Right forelimb (tissue), 1 donor: ENCODE data around the gene FUZ.

ENCODE experiments used
- DNase-seq: peaks from one replicate; pipeline ENCODE4 v3.0.0-alpha.2; 2018

FUZ gene

DNA sequence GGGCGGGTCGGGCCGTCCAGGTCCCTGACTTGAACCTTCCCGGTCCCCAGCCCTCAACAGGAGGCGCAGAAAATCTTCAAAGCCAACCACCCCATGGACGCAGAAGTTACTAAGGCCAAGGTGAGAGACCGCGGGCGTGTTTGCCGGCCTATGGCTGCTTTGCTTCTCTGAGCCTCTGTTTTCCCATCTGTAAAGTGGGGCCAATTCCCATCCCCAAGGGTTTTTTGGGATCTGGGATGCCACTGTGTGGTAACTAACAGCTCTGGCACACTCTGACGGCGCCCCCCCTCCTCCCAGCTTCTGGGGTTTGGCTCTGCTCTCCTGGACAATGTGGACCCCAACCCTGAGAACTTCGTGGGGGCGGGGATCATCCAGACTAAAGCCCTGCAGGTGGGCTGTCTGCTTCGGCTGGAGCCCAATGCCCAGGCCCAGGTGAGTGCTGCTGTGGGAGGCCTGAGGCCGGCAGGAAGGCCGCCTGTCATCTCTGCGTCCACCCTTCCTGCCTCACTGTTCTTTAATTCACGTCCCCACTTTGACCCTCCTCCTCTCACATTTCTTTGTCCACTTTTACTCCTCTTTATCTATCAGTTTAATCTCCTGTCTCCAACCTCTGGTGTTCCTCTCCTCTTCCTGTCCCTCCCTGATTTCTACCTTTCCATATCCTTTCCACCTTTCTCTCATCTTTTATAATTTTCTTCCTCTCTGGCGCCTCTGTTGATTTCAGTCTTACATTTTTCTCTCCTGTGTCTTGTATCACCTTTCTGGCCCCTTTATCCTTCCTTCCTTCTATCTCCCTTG, 7.1 kb downstream of the FUZ start:
- no peak for DNase-seq

DNA sequence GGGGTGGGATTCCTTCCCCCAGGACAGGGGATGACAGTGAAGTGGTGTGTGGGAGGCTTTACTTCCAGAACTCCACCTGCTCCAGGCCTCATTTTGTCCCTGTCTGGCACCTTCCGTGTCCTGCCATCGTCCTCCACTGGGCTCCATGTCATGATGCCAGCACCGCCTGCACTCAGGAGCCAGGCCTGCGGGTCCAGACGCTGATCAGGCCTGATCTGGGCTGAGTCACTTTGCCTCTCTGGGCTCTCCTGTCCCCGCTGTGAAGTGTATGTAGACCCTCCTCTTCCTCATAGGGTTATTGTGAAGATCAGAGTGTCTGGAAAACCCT, 9.6 kb downstream of the FUZ start:
- DNase-seq, result no peak

DNA sequence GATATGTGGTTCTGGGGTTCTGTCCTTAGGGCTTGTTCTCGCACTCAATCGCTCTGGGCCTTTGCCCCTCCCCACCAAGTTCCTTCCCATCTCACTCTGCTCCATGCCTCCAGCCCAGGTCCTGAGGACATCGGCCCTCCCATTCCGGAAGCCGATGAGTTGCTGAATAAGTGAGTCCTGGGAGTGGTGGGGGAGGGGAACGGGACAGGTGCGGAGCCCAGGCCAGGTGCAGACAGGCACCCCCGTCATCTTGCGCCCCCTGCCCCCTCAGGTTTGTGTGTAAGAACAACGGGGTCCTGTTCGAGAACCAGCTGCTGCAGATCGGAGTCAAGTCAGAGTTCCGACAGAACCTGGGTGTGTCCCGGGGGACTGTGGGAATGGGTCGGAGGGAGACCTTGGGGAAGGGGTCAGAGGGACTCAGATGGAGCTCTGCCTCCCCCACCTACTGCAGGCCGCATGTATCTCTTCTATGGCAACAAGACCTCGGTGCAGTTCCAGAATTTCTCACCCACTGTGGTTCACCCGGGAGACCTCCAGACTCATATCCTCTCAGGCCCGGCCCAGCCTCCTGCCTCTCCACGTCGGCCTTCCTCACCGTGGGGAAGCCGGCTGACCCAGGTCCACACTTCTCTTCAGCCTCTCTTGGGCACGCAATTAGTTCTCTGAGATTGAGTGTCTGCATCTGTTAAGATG, 10.1 kb downstream of the FUZ start:
- DNase-seq, result no peak

DNA sequence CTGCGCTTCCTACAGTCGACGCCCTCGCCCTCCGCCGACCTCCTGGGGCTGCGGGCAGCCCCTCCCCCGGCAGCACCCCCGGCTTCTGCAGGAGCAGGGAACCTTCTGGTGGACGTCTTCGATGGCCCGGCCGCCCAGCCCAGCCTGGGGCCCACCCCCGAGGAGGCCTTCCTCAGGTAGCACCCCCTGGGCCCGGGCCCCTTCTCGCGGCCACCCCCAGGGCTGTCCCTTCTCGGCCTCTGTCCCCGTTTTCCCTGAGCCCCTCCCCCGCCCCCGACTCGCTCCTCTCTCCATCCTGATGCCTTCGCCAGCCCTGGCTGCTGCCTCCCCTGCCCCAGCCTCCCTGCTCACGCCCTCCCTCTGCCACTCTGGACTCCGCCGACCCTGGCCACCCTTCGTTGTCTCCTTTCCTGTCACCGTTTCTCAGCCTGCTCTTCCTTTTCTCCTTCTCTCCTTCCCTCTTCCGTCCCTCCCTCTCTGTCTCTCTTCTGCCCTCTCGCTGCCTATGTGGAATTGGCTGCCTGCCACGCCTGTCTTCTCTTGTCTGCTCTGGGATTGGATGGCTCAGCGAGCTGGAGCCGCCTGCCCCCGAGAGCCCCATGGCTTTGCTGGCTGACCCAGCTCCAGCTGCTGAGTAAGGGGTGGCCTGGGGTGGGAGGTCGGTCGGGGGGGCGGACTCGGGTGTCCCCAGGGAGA, 11.0 kb downstream of the FUZ start:
- DNase-seq, result peak; percentile 90

DNA sequence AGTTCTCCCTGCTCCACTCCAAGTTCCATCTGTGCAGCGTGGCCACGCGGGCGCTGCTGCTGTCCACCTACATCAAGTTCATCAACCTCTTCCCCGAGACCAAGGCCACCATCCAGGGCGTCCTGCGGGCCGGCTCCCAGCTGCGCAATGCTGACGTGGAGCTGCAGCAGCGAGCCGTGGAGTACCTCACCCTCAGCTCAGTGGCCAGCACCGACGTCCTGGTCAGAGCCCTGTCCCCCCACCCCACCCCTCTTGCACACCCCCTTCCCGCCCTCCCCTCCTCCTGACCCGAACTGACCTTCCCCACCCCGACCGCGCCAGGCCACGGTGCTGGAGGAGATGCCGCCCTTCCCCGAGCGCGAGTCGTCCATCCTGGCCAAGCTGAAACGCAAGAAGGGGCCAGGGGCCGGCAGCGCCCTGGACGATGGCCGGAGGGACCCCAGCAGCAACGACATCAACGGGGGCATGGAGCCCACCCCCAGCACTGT, 11.6 kb downstream of the FUZ start:
- no peak for DNase-seq

DNA sequence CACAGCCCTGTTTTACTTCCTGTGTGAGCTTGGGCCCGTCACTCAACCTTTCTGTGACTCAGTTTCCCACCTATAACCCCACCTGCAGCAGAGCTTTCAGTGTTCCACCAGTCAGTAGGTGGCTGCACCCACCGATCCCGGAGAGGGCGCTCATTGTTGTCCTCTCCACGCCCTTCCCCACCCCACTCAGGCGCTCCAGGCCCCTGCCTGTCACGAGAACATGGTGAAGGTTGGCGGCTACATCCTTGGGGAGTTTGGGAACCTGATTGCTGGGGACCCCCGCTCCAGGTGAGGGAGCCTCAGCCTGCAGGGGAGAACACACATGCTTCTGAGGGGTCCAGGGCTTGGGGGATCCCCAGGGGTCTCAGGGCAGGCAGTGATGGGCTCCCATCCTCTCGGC, 12.3 kb downstream of the FUZ start:
- no peak for DNase-seq

DNA sequence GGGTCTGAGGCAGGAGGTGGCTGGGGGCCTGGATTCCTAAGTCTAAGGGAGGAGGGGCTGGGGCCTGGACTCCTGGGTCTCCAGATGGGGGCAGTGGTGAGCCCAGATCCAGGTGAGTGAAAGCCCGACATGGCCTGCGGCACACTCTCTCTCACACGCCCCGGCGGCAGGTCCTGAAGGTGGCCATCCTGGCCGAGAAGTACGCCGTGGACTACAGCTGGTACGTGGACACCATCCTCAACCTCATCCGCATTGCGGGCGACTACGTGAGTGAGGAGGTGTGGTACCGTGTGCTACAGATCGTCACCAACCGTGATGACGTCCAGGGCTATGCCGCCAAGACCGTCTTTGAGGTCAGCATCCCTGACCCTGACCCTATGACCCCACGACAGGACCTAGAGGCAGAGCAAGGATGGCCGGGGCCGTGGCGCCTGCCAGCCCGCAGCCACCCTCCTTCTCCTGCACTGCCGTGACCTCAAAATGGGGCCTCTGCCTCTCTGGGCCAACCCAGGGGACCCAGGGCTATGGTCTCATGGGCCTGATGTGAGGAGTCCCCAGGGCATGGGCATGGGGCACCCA, 13.2 kb downstream of the FUZ start:
- no peak for DNase-seq

DNA sequence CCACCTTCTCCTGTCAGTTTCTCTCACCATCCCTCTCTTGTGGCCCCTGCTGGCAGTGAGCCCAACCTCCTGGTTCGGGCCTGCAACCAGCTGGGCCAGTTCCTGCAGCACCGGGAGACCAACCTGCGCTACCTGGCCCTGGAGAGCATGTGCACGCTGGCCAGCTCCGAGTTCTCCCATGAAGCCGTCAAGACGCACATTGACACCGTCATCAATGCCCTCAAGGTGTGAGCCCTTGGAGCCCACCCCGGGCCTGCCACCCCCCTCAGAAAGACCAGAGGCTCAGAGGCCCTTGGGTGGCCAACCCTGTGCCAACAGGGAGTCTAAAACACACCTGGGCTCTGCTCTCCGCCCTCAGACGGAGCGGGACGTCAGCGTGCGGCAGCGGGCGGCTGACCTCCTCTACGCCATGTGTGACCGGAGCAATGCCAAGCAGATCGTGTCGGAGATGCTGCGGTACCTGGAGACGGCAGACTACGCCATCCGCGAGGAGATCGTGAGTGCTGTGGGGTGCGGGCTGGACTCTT, 13.8 kb downstream of the FUZ start:
- DNase-seq, result no peak

DNA sequence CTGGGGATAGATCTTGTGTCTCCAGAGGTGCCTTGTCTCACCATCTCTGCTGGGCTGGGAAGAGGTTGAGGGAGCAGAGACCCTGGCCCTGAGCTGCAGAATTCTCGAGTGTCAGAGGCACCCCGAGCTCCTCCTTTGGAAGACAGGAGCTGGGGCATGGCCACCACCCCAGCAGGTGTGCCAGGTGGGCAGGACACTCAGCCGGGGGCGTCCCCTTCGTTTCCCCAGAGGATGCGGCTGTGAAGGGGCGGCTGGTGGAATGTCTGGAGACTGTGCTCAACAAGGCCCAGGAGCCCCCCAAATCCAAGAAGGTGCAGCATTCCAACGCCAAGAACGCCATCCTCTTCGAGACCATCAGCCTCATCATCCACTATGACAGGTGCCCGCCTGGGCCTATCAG, 14.5 kb downstream of the FUZ start:
- DNase-seq, result no peak

DNA sequence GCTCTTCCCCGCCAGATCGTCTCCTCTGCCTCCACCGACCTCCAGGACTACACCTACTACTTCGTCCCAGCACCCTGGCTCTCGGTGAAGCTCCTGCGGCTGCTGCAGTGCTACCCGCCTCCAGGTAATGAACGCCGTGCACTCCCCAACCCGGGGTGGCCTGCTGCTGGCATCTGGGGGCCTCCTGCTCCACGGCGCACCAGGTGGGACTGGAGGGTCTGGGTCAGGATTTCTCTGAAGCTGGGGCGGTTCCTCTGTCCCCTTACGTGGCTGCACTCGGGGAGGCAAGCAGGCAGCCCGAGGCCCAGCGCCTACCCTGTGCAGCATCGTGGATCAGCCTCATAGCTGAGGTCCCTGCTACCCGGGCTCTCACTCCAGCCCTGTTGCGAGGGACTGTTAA, 17.5 kb downstream of the FUZ start:
- no peak for DNase-seq

DNA sequence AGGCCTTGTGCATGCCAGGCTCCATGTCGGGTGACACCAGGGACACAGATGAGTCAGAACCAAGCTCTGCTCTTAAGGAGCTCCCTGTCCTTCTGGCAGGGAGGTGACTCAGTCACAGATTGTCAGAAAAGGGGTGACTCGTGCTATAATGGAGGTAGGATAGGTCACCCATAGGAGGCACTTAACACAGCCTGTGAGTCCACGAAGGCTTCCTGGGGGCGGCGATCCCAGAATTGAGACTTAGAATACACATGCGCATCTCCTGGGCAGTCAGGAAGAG, 19.6 kb downstream of the FUZ start:
- DNase-seq, result no peak

DNA sequence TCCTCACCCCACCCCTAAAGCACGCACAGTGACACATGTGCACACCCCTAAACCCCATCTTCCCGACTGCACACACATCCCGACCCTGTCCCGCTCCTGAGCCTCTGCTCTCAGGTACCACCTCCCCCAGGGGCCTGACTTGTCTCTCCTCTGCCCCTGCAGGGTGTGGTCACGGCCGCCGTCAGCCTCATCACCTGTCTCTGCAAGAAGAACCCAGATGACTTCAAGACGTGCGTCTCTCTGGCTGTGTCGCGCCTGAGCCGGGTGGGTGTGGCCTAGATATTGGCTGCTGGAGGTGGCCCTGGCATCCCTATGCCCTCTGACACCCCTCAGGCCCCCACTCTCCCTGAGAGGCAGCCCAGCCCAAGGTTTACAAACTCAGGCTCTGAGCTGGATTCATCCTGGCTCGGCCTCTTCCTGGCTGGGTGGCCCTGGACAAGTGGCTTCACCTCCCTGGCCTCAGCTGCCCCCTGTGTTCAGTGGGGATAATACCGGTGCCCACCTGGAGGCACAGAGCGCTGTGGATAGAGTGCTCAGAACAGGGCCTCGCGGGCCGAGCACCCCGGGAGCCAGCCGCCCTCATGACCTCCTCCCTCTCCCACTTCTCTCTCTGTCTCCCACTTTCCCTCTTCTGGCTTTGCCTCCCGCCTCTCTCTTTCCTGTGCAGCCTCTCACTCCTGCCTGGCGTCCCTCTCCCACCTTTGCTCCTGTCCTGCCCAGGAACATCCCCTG, 20.1 kb downstream of the FUZ start:
- no peak for DNase-seq

DNA sequence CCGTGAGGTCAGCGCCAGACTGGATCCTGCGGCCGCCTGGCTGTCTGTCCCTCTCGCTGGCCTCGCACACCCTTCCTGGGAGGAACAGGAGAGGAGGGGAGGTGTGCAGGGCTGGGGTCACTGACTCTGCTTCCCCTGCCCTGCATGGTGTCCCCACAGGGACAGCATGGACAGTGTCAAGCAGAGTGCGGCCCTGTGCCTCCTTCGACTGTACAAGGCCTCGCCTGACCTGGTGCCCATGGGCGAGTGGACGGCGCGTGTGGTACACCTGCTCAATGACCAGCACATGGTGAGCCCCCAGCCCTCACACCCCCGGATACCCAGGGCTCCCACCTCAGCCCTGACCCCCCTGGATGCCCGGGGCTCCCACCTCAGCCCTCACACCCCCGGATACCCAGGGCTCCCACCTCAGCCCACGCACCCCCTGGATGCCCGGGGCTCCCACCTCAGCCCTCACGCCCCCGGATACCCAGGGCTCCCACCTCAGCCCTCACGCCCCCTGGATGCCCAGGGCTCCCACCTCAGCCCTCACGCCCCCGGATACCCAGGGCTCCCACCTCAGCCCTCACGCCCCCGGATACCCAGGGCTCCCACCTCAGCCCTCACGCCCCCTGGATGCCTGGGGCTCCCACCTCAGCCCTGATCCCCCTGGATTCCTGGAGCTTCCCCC, 21.2 kb downstream of the FUZ start:
- no peak for DNase-seq

DNA sequence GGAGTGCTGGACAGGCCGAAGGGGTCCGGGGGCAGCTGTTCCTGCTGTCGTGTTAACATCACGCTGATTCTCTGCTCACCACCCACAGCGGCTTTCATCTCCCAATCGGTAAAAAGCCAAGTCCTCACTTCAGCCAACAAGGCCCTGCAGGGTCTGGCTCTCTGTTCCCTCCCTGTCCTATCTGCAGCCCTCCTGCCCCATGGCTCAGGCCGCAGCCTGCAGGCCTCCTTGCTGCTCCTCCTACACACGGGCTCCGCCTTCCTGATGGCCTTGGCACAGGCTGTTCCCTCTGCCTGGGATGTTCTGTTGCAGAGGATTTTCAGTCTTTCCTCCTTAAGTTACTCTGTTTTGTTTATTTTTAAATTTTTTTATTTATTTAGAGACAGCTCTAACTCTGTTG, 22.2 kb downstream of the FUZ start:
- no peak for DNase-seq

DNA sequence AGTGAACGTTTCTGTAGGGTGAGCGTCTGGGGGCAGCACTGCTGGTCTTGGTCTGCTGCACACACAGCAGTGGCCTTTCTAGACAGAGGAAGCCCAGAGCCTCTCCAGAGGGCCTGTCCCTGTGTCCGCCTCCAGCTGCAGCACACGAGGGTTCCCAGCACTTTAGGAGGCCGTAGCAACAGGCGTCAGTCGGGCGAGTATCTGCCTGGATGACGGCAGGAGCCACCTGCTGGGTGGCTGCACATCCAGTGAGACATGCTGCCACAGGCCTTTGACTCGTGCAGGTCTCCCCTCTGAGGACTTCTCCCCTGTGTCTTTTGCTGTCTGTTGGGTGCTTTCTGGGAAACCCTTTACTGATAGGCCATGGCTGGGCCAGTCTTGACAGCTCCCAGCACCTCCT, 24.2 kb downstream of the FUZ start:
- no peak for DNase-seq

DNA sequence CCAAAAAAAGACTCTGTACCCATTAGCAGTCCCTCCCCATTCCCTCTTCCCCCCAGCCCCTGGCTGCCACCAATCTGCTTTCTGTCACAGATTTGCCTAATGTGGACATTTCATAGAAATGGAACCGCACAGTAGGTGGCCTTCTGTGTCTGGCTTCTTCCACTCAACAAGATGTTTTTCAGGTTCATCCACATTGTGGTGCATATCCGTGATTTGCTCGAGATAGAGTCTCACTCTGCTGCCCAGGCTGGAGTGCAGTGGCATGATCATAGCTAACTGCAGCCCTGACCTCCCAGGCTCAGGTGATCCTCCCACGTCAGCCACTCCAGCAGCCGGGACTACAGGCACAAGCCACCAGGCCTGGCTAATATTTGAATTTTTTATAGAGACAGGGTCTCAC, 25.3 kb downstream of the FUZ start:
- DNase-seq, result no peak

DNA sequence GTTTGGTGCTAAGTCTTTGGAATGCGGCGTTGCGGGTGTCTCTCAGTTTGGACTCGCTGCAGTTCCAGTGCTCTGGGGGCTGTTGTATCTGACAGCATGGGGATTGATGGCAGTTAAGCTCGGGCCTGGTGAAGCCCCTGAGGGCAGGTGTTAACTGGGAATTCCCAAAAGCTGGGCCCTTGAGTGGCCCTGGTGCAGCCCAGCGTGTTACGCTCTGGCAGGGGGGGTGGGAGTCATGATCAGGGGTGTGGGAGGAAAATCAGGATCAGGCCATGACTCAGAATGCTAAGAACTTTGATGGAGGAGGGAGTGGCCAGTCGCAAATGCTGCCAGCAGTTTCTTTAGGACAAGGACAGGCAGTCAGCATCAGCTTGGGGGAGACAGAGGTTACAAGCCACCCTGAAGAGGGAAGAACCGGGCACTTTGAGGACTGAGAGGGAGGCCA, 26.7 kb downstream of the FUZ start:
- DNase-seq, result no peak

DNA sequence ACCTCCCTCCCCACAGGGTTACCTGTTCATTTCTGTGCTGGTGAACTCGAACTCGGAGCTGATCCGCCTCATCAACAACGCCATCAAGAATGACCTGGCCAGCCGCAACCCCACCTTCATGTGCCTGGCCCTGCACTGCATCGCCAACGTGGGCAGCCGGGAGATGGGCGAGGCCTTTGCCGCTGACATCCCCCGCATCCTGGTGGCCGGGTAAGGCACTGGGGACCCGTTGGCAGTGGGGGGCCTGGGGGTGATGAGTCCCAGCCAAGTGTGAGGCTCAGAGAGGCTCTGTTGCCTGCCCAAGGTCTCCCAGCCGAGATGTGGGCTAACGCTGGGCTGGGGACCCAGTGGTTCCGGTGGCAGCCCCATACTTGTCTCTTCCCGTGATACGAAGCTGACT, 30.6 kb downstream of the FUZ start:
- DNase-seq, result no peak

DNA sequence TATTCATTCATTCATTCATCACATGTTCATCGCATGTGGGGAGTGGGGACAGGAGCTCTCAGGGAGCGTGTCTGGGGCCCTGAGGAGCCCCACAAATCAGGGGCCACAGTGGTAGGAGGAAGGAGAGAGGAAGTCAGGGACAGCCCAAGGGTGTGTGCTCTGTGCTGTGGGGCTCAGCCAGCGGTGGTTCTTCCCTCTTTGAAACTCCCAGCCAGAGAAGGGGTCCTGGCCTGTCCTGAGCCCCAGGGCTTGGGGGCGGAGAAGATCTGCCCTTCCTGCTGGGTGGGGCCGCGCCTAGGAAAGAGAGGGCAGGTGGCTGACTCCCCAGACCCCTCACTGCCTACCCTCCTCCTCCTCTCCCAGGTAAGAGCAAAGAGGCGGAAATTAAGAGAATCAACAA, 31.7 kb downstream of the FUZ start:
- DNase-seq, result no peak

DNA sequence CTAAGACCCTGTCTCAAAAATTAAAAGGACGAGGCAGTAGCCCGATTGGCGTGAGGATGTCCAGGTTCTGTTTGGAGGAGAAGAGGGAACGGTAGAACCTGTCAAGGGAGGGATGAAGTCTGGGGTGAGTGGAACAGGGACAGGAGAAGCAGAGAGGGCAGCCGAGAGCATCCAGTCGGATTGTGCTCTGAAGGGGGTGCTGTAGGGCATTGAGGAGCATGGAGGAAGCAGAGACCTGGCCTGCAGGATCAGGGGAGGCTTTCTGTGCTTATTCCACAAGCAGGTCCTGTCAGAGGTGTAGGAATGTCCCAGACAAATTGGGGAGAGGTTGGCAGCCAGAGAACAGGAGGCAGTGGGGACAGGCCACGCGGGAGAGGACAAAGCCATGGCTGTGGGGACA, 32.2 kb downstream of the FUZ start:
- DNase-seq, result no peak

DNA sequence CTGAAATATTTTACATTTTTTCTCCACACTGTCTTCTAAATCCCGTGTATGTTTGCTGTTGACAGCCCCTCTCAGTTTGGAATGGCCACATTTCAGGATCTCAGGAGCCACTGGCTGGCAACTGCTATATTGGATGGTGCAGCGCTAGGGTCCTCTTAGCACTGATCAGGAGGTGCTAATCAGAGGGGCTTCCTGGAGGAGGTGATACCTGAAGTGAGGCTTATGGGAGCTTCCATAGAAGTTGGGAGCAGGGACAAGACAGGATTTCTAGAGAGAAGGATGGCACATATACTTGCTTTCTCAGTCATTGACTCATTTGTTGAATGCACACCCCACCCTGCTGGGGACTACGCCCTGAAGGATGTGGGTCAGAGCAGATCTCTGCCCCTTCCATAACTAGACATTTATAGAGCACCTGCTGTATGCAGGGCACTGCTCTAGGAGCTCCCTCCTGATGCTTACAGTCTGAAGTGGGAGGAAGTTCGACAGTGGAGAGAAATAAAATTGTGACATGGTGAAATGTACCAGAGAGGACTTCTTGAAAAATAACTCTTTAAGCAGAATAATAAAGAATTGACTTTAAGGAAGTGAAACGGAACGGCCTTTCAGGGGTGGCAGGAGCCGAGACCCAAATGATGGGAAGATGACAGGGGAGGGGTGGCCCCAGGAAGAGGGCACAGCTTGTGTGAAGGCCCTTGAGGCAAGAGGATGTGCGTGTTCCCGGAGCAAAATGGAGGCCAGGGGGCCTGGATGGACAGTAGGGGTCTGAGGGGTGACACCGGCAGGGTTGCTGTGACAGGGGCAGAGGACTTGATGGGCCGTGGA, 33.1 kb downstream of the FUZ start:
- DNase-seq, result no peak
